ENCODE measurements around the gene BEST3. TPM values are rescaled to one million over a fixed set of nuclear protein-coding genes. Genes with fewer than 3 reads are reported as not detected.

BEST3 gene
- total and polyA plus RNA-seq, 2 donors (not counting 3 experiments of a cell fraction or from before 2014, with no cell fraction given) = 0.12 to 0.18 TPM

- no peak overlapping the region for H3K4me3 ChIP-seq (replicated peaks in 1 of 3; ENCODE audit: insufficient read depth in 1 of 3, low read depth in 1 of 3, low read length in 3 of 3)
- H4K20me1 ChIP-seq (replicated peaks; ENCODE audit: control insufficient read depth, extremely low read depth, insufficient read depth, low read length) = no peaks in the 10 kb centered on the region
- no peak overlapping the region for H3K27ac ChIP-seq (ENCODE audit: insufficient read depth, low read depth, low read length)
- H3K9me1 ChIP-seq (replicated peaks; ENCODE audit: control insufficient read depth, extremely low read depth, insufficient read depth, low read length) = no peaks in the 10 kb centered on the region
- ChIA-PET CTCF (no interaction called here), POLR2A (no interaction called here)
- no peak overlapping the region for H3K9ac ChIP-seq (replicated peaks; ENCODE audit: extremely low read depth, insufficient read depth, low read length)
- dilution Hi-C loops (cut with MboI; ENCODE audit: extremely low pct_ligation_motif_present, low sequenced_read_pairs) = no loop called here
- intact Hi-C loops (cut with micrococcal nuclease) = no loop called here
- no peaks in the 10 kb centered on the region for H3K36me3 ChIP-seq (ENCODE audit: control insufficient read depth in 2 of 2, extremely low read depth in 1 of 2, insufficient read depth in 2 of 2, low read length in 2 of 2)
- TF ChIP-seq POLR2AphosphoS5 (IDR thresholded peaks at IDR 0.05; ENCODE audit: insufficient read depth, low read depth, low read length) = no peak
- peak; percentile 53 for TF ChIP-seq FOS (IDR thresholded peaks at IDR 0.05; ENCODE audit: borderline replicate concordance, insufficient read depth, low read length)
- TF ChIP-seq MYC (IDR thresholded peaks at IDR 0.05; ENCODE audit: low read depth, low read length) = no peak
- TF ChIP-seq EZH2 (IDR thresholded peaks at IDR 0.05; ENCODE audit: borderline replicate concordance, low read depth, low read length, severe bottlenecking) = no peak
- FAIRE-seq (peak; percentile 50), DNase-seq (ENCODE audit: low read depth, low spot score) (peak; percentile 56)
- H3K9me3 ChIP-seq (replicated peaks; ENCODE audit: control insufficient read depth, insufficient read depth, low read length) = no peaks in the 10 kb centered on the region
- no TSS peak for BruUV-seq (replicated peaks)
- H2AFZ ChIP-seq (ENCODE audit: low read depth, low read length) = no peak overlapping the region
- no peak overlapping the region for H3K4me2 ChIP-seq (ENCODE audit: insufficient read depth, low read length)
- H3K4me1 ChIP-seq (ENCODE audit: control insufficient read depth, extremely low read depth, insufficient read depth, low read length) = peaks cover 3% of the 10 kb centered on the region
- no peaks in the 10 kb centered on the region for H3K79me2 ChIP-seq (ENCODE audit: control insufficient read depth, insufficient read depth, low read length)
- no peaks in the 10 kb centered on the region for H3K27me3 ChIP-seq (ENCODE audit: control insufficient read depth in 2 of 2, insufficient read depth in 2 of 2, low read length in 2 of 2)
These were observed 20.0 kb downstream of the BEST3 start for GRCh38 chr12:69679119-69679518.

- ChIA-PET CTCF (no interaction called here), POLR2A (no interaction called here)
- H3K27me3 ChIP-seq (ENCODE audit: control insufficient read depth in 2 of 2, insufficient read depth in 2 of 2, low read length in 2 of 2) = no peaks in the 10 kb centered on the region
- no peak for TF ChIP-seq MYC (IDR thresholded peaks at IDR 0.05; ENCODE audit: low read depth, low read length)
- no peak for TF ChIP-seq MAX (IDR thresholded peaks at IDR 0.05; ENCODE audit: insufficient read depth, insufficient read length)
- no peak for TF ChIP-seq JUN (IDR thresholded peaks at IDR 0.05; ENCODE audit: borderline replicate concordance, insufficient read depth, insufficient read length, low read depth)
- TF ChIP-seq FOS (IDR thresholded peaks at IDR 0.05; ENCODE audit: borderline replicate concordance, insufficient read depth, low read length) = no peak
- no peak for TF ChIP-seq CTCF (IDR thresholded peaks at IDR 0.05; ENCODE audit: extremely low read depth in 1 of 2, insufficient read depth in 1 of 2, low read depth in 1 of 2, low read length in 2 of 2)
- TF ChIP-seq POLR2AphosphoS5 (IDR thresholded peaks at IDR 0.05; ENCODE audit: insufficient read depth, low read depth, low read length) = no peak
- TF ChIP-seq GATA2 (IDR thresholded peaks at IDR 0.05; ENCODE audit: insufficient read depth, insufficient read length, low read depth, low read length) = no peak
- no peak for TF ChIP-seq EZH2 (IDR thresholded peaks at IDR 0.05; ENCODE audit: borderline replicate concordance, low read depth, low read length, severe bottlenecking)
- TF ChIP-seq POLR2A (IDR thresholded peaks at IDR 0.05; ENCODE audit: low read depth, low read length) = no peak
- H3K4me3 ChIP-seq (replicated peaks in 1 of 3; ENCODE audit: insufficient read depth in 1 of 3, low read depth in 1 of 3, low read length in 3 of 3) = no peak overlapping the region
- no peaks in the 10 kb centered on the region for H3K36me3 ChIP-seq (ENCODE audit: control insufficient read depth in 2 of 2, extremely low read depth in 1 of 2, insufficient read depth in 2 of 2, low read length in 2 of 2)
- no peaks in the 10 kb centered on the region for H3K9me1 ChIP-seq (replicated peaks; ENCODE audit: control insufficient read depth, extremely low read depth, insufficient read depth, low read length)
- H3K4me2 ChIP-seq (ENCODE audit: insufficient read depth, low read length) = no peak overlapping the region
- dilution Hi-C loops (cut with MboI; ENCODE audit: extremely low pct_ligation_motif_present, low sequenced_read_pairs) = no loop called here
- H2AFZ ChIP-seq (ENCODE audit: low read depth, low read length) = no peak overlapping the region
- DNase-seq (ENCODE audit: low read depth, low spot score) (no peak), FAIRE-seq (no peak)
- H3K9me3 ChIP-seq (replicated peaks; ENCODE audit: control insufficient read depth, insufficient read depth, low read length) = no peaks in the 10 kb centered on the region
- H3K27ac ChIP-seq (ENCODE audit: insufficient read depth, low read depth, low read length) = no peak overlapping the region
- peaks cover 3% of the 10 kb centered on the region for H3K4me1 ChIP-seq (ENCODE audit: control insufficient read depth, extremely low read depth, insufficient read depth, low read length)
- H3K9ac ChIP-seq (replicated peaks; ENCODE audit: extremely low read depth, insufficient read depth, low read length) = no peak overlapping the region
- H3K79me2 ChIP-seq (ENCODE audit: control insufficient read depth, insufficient read depth, low read length) = no peaks in the 10 kb centered on the region
- BruUV-seq (replicated peaks) = no TSS peak
- intact Hi-C loops (cut with micrococcal nuclease) = no loop called here
- no peaks in the 10 kb centered on the region for H4K20me1 ChIP-seq (replicated peaks; ENCODE audit: control insufficient read depth, extremely low read depth, insufficient read depth, low read length)
These were observed 22.7 kb downstream of the BEST3 start for GRCh38 chr12:69676257-69677012.
